ENCODE results near the gene ZBTB9.

Gene ZBTB9

DNA sequence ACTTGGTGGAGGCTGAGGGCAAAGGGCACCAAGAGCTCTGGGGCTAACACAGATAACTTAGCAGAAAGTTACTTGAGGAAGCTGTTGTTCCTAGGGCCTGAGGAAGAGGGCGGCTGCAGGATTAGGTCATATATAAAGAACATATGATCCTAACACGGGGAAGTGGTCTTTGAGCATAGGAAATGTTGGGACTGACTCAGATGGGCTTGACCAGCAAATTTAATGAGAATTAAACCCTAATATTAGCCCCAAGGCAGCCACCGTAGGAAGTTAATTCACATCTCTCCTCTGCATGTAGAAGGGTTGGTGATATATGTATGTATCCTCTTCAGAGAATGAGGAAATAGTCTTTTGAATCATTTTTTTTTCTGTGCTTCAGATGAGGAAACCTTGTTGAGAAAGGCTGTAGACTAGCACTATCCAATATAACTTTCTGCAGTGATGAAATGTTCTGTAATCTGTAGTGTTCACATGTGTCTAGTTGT, 9.2 kb upstream of the ZBTB9 start:
- H2AFZ ChIP-seq (ENCODE audit: low read depth, low read length): no peak overlapping the region

DNA sequence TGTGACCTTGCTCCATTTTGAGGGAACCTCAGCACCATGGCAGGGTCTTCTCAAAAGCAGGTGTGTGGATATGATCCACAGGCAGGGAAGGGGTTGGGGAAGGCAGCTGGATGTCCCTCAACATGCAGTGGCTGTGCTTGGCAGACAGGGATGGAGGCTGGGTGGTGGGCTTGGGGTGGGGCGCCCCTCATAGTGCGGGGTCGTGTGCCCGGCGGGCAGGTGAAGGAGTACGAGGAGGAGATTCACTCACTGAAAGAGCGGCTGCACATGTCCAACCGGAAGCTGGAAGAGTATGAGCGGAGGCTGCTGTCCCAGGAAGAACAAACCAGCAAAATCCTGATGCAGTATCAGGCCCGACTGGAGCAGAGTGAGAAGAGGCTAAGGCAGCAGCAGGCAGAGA, 8.0 kb upstream of the ZBTB9 start:
- H2AFZ ChIP-seq (ENCODE audit: low read depth, low read length): no peak overlapping the region
- H3K4me3 ChIP-seq (ENCODE audit: low read length): no peak overlapping the region
- H3K9me3 ChIP-seq (ENCODE audit: low read length): no peaks in the 10 kb centered on the region
- no peaks in the 10 kb centered on the region for H3K4me1 ChIP-seq (ENCODE audit: insufficient read depth, low read length)
- H3K27me3 ChIP-seq (ENCODE audit: insufficient read depth, low read length): no peaks in the 10 kb centered on the region
- peaks cover 77% of the 10 kb centered on the region for H3K36me3 ChIP-seq (ENCODE audit: insufficient read depth, low read length)

More for the DNA sequence above, 9.2 kb upstream of the ZBTB9 start:
- no peaks in the 10 kb centered on the region for H3K9me3 ChIP-seq (ENCODE audit: low read length)
- H3K4me3 ChIP-seq (ENCODE audit: low read length): no peak overlapping the region
- no peaks in the 10 kb centered on the region for H3K27me3 ChIP-seq (ENCODE audit: insufficient read depth, low read length)
- H3K4me1 ChIP-seq (ENCODE audit: insufficient read depth, low read length): no peaks in the 10 kb centered on the region
- H3K36me3 ChIP-seq (ENCODE audit: insufficient read depth, low read length): peaks cover 82% of the 10 kb centered on the region

DNA sequence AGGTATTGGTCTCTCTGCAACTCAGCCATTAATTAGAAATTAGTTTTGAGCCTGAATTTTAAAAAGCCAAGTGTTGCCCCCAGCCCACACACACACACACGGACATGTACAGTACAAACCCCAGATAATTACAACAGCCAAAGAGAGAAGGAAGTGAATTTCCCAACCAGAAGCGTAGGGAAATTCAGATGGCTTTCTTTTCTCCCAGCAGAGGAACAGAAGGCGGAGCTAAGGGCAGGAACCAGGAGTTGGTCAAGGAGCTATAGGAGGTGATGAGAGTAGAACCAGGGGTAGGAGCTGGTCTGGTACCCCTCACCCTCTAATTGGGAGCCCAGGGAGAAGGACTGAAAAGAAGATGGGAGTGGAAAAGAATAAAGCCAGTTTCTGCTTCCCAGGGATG, 3.9 kb upstream of the ZBTB9 start:
- no peak overlapping the region for H2AFZ ChIP-seq (ENCODE audit: low read depth, low read length)
- peaks cover 10% of the 10 kb centered on the region for H3K4me1 ChIP-seq (ENCODE audit: insufficient read depth, low read length)
- peaks cover 47% of the 10 kb centered on the region for H3K36me3 ChIP-seq (ENCODE audit: insufficient read depth, low read length)
- no peaks in the 10 kb centered on the region for H3K9me3 ChIP-seq (ENCODE audit: low read length)
- no peaks in the 10 kb centered on the region for H3K27me3 ChIP-seq (ENCODE audit: insufficient read depth, low read length)
- H3K4me3 ChIP-seq (ENCODE audit: low read length): no peak overlapping the region

DNA sequence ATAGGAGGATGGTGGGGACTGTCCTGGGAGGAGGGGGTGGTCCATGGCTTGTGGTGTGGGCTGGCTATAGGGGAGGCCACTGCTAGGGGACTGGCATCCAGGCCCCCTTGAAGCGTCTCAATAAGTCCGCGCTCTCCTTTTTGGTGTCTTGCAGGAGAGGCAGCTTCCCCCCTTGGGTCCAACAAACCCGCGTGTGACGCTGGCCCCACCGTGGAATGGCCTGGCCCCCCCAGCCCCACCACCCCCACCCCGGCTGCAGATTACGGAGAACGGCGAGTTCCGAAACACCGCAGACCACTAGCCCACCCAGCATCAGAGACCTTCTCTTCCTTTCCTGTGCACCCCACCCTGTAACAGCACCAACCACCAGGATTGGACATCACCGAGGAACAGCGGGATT, 2.8 kb upstream of the ZBTB9 start:
- no peak overlapping the region for H2AFZ ChIP-seq (ENCODE audit: low read depth, low read length)
- H3K9me3 ChIP-seq (ENCODE audit: low read length): no peaks in the 10 kb centered on the region
- H3K4me3 ChIP-seq (ENCODE audit: low read length): no peak overlapping the region
- no peaks in the 10 kb centered on the region for H3K27me3 ChIP-seq (ENCODE audit: insufficient read depth, low read length)
- H3K36me3 ChIP-seq (ENCODE audit: insufficient read depth, low read length): peaks cover 48% of the 10 kb centered on the region
- peaks cover 10% of the 10 kb centered on the region for H3K4me1 ChIP-seq (ENCODE audit: insufficient read depth, low read length)

DNA sequence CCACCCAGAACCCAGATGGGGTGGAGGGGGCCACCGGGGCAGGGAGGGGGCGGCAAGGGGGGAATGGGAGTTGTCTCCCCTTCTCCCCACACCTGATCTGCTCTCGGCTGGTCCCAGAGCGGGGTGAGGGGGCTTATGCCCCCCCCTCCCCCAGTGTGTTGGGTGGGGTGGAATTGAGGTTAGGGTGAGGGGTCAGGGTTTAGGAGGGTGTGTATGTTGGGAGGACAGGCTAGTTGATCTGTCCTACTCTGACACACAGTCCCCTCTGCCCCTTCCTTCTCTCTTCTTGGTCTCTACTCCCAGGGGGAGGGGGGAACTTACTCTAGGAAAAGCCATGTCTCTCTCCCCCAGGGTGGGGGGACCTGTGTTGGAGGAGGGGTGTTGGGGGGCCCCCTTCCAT, 1.9 kb upstream of the ZBTB9 start:
- Histone ChIP-seq H3K36me3 (ENCODE audit: insufficient read depth, low read length) (peaks cover 49% of the 10 kb centered on the region), H2AFZ (ENCODE audit: low read depth, low read length) (no peak overlapping the region), H3K4me1 (ENCODE audit: insufficient read depth, low read length) (peaks cover 10% of the 10 kb centered on the region), H3K4me3 (ENCODE audit: low read length) (no peak overlapping the region), H3K27me3 (ENCODE audit: insufficient read depth, low read length) (no peaks in the 10 kb centered on the region), H3K9me3 (ENCODE audit: low read length) (no peaks in the 10 kb centered on the region)

DNA sequence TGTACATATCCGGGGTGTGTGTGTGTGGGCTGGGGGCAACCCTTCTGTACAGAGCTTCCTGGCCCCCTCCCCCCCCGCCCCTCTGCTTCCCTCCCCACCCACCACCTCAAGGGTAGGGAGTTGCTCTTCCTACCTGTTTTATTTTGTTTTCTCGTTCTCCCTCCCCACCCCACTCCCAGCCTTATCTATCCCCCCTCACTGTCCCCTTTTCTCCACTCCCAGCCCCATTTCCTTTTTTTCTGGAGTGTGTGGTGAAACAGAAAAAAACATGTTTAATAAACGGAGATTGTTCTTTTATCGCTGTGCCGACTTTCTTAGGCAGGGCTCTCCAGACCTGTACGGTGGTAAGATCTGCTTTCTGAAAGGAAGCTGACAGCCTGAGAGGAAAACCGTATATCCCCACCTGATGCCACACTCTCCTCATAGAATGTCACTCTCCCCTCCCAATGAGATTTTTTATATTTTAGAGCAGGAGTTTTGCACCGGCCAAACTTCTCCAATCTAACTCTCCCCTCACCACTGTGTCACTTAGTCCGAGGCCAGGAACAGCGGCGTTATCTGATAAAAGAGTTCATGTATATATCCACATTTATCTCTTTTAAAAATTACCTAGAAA, 875 bp upstream of the ZBTB9 start:
- H3K9me3 ChIP-seq (ENCODE audit: low read length): no peaks in the 10 kb centered on the region

DNA sequence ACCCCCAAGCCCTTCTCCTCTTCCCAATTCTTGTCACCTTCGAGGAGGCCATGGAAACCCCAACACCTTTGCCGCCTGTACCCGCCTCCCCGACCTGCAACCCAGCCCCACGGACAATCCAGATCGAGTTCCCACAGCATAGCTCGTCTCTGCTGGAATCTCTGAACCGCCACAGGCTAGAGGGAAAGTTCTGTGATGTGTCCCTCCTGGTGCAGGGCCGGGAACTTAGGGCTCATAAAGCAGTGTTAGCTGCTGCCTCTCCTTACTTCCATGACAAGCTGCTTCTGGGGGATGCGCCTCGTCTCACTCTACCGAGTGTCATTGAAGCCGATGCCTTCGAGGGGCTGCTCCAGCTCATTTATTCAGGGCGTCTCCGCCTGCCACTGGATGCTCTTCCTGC, 675 bp downstream of the ZBTB9 start:
- Histone ChIP-seq H3K9me3 (ENCODE audit: low read length) (no peaks in the 10 kb centered on the region), H3K4me3 (ENCODE audit: low read length) (peak overlapping the region; percentile 91), H3K4me1 (ENCODE audit: insufficient read depth, low read length) (peaks cover 10% of the 10 kb centered on the region), H3K36me3 (ENCODE audit: insufficient read depth, low read length) (peaks cover 25% of the 10 kb centered on the region), H2AFZ (ENCODE audit: low read depth, low read length) (peak overlapping the region; percentile 42), H3K27me3 (ENCODE audit: insufficient read depth, low read length) (no peaks in the 10 kb centered on the region)

More for the DNA sequence above, 875 bp upstream of the ZBTB9 start:
- H2AFZ ChIP-seq (ENCODE audit: low read depth, low read length): no peak overlapping the region
- H3K4me1 ChIP-seq (ENCODE audit: insufficient read depth, low read length): peaks cover 10% of the 10 kb centered on the region
- H3K4me3 ChIP-seq (ENCODE audit: low read length): peak overlapping the region; percentile 91
- H3K36me3 ChIP-seq (ENCODE audit: insufficient read depth, low read length): peaks cover 40% of the 10 kb centered on the region
- H3K27me3 ChIP-seq (ENCODE audit: insufficient read depth, low read length): no peaks in the 10 kb centered on the region

DNA sequence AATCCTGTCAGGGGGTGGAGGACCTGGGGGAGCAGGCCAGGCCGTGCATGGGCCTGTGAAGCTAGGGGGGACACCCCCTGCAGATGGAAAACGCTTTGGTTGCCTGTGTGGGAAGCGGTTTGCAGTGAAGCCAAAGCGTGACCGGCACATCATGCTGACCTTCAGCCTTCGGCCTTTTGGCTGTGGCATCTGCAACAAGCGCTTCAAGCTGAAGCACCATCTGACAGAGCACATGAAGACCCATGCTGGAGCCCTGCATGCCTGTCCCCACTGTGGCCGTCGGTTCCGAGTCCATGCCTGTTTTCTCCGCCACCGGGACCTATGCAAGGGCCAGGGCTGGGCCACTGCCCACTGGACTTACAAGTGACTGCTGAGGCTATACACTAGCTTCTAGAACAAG, 1.8 kb downstream of the ZBTB9 start:
- Histone ChIP-seq H3K27me3 (ENCODE audit: insufficient read depth, low read length) (no peaks in the 10 kb centered on the region), H3K4me3 (ENCODE audit: low read length) (no peak overlapping the region), H3K36me3 (ENCODE audit: insufficient read depth, low read length) (peaks cover 23% of the 10 kb centered on the region), H3K9me3 (ENCODE audit: low read length) (no peaks in the 10 kb centered on the region), H2AFZ (ENCODE audit: low read depth, low read length) (no peak overlapping the region), H3K4me1 (ENCODE audit: insufficient read depth, low read length) (peaks cover 10% of the 10 kb centered on the region)

DNA sequence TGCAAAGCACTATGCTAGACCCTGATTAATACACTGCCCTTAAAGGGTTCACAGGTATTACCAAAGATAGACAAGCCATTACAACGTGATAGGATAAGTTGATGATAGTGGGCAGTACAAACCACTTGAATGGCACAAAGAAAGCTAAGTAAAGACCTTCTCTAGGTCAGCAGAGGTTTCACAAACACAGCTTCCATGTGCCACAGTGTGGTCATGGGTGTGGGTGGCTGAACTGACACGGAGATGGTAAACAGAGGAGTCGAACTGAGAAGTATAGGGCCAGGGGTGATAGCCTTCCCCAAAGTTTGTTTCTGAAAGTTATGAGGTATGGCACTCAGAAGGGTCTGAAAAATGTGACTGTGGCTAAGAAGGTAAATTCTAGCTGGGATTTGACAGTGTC, 4.3 kb downstream of the ZBTB9 start:
- H3K9me3 ChIP-seq (ENCODE audit: low read length): no peaks in the 10 kb centered on the region
- peaks cover 4% of the 10 kb centered on the region for H3K27me3 ChIP-seq (ENCODE audit: insufficient read depth, low read length)
- peaks cover 6% of the 10 kb centered on the region for H3K4me1 ChIP-seq (ENCODE audit: insufficient read depth, low read length)
- H2AFZ ChIP-seq (ENCODE audit: low read depth, low read length): no peak overlapping the region
- no peak overlapping the region for H3K4me3 ChIP-seq (ENCODE audit: low read length)
- H3K36me3 ChIP-seq (ENCODE audit: insufficient read depth, low read length): peaks cover 19% of the 10 kb centered on the region

DNA sequence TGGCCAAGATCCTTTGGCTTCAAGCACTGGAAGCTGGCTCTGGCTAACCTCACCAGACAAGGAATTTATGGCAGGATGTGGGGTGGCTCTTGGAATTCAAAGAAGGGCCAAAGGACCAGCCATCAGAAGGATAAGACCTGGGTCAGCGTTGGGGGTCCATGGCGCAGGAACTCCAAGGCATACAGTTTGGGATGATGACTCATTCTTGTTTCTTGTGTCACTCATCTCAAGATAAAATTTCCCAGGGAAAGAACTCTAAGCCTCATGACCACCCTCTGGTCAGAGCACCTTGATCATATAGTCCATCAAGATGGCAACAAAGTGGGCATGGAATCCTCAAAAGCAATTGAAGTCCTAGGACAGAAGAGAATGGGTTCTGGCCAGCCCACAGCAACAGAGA, 4.8 kb downstream of the ZBTB9 start:
- no peak overlapping the region for H2AFZ ChIP-seq (ENCODE audit: low read depth, low read length)
- no peaks in the 10 kb centered on the region for H3K9me3 ChIP-seq (ENCODE audit: low read length)
- H3K4me3 ChIP-seq (ENCODE audit: low read length): no peak overlapping the region
- peaks cover 6% of the 10 kb centered on the region for H3K4me1 ChIP-seq (ENCODE audit: insufficient read depth, low read length)
- H3K27me3 ChIP-seq (ENCODE audit: insufficient read depth, low read length): peaks cover 4% of the 10 kb centered on the region
- H3K36me3 ChIP-seq (ENCODE audit: insufficient read depth, low read length): peaks cover 19% of the 10 kb centered on the region

DNA sequence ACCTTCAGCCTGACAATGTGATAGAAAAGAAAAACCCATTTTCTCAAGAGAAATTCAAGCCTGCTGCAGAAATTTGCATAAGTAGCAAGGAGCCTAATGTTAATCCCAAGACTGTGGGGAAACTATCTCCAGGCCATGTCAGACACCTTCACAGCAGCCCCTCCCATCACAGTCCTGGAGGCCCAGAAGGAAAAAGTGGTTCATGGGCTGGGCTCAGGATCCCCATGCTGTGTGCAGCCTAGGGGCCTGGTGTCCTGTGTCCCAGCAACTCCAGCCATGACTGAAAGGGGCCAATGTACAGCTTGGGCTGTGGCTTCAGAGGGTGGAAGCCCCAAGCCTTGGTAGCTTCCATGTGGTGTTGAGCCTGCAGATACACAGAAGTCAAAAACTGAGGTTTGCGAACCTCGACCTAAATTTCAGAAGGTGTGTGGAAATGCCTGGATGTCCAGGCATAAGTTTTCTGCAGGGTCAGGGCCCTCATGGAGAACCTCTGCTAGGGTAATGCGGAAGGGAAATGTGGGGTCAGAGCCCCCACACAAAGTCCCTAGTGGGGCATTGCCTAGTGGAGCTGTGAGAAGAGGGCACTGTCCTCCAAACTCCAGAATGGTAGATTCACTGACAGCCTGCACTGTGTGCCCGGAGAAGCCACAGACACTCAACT, 11.8 kb downstream of the ZBTB9 start:
- H2AFZ ChIP-seq (ENCODE audit: low read depth, low read length): no peak overlapping the region
- H3K27me3 ChIP-seq (ENCODE audit: insufficient read depth, low read length): peaks cover 4% of the 10 kb centered on the region
- no peaks in the 10 kb centered on the region for H3K9me3 ChIP-seq (ENCODE audit: low read length)
- H3K36me3 ChIP-seq (ENCODE audit: insufficient read depth, low read length): no peaks in the 10 kb centered on the region
- no peaks in the 10 kb centered on the region for H3K4me1 ChIP-seq (ENCODE audit: insufficient read depth, low read length)
- H3K4me3 ChIP-seq (ENCODE audit: low read length): no peak overlapping the region

DNA sequence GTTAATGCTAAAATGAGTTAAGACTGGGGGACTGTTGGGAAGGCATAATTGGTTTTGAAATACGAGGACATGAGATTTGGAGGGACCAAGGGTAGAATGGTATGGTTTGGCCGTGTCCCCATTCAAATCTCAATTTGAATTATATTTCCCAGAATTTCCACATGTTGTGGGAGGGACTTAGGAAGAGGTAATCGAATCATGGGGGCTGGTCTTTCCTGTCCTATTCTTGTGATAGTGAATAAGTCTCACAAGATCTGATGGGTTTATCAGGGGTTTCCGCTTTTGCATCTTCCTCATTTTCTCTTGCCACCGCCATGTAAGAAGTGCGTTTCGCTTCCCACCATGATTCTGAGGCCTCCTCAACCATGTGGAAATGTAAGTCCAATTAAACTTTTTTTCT, 12.7 kb downstream of the ZBTB9 start:
- no peak overlapping the region for H2AFZ ChIP-seq (ENCODE audit: low read depth, low read length)
- H3K36me3 ChIP-seq (ENCODE audit: insufficient read depth, low read length): no peaks in the 10 kb centered on the region
- H3K27me3 ChIP-seq (ENCODE audit: insufficient read depth, low read length): no peaks in the 10 kb centered on the region
- no peaks in the 10 kb centered on the region for H3K9me3 ChIP-seq (ENCODE audit: low read length)
- H3K4me3 ChIP-seq (ENCODE audit: low read length): no peak overlapping the region
- H3K4me1 ChIP-seq (ENCODE audit: insufficient read depth, low read length): no peaks in the 10 kb centered on the region

DNA sequence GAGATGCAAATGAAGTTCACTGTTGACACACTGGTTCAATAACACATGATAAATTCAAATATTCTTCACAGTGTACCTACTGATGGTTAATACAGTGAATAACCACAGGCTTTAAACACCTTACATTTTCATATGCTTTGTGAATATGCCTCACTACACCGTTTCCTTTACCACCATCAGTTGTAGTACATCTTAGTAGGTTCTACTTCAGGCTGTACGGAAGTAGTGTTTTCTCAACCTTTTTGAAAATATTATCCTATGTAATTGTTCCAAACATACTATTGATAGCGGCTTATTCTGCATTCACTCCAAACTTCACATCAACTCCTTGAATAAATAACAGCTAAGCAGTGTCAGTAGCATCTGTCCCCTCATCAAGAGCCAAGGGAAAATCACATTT, 15.3 kb downstream of the ZBTB9 start:
- H3K36me3 ChIP-seq (ENCODE audit: insufficient read depth, low read length): no peaks in the 10 kb centered on the region
- H3K4me1 ChIP-seq (ENCODE audit: insufficient read depth, low read length): no peaks in the 10 kb centered on the region
- no peaks in the 10 kb centered on the region for H3K27me3 ChIP-seq (ENCODE audit: insufficient read depth, low read length)
- no peaks in the 10 kb centered on the region for H3K9me3 ChIP-seq (ENCODE audit: low read length)
- no peak overlapping the region for H2AFZ ChIP-seq (ENCODE audit: low read depth, low read length)
- H3K4me3 ChIP-seq (ENCODE audit: low read length): no peak overlapping the region

DNA sequence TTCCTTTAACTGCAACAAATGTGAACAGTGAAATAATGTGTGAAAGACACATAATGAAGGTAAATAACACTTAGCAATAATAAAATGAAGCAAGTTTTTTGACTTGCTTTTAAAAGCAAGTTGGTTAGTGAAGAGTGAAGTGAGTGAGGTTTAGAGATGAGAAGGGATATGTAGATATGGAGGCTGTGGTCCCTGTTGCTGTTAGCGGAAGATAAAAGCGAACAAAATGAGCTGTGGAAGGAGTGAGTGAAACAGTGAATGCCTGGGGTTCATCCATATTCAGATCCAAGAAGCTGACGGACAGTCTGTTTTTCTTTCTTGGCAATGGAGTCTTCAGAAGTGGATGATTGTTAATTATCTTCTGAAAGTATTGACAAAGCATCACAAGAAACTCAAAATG, 23.5 kb downstream of the ZBTB9 start:
- H2AFZ ChIP-seq (ENCODE audit: low read depth, low read length): no peak overlapping the region
- H3K4me1 ChIP-seq (ENCODE audit: insufficient read depth, low read length): peaks cover 3% of the 10 kb centered on the region
- no peaks in the 10 kb centered on the region for H3K36me3 ChIP-seq (ENCODE audit: insufficient read depth, low read length)
- no peaks in the 10 kb centered on the region for H3K27me3 ChIP-seq (ENCODE audit: insufficient read depth, low read length)
- H3K9me3 ChIP-seq (ENCODE audit: low read length): no peaks in the 10 kb centered on the region
- no peak overlapping the region for H3K4me3 ChIP-seq (ENCODE audit: low read length)

All from neuron (in vitro differentiated cells).